HG03196 (cell line): Measurements from ENCODE around the gene ITPR1.
A peak's percentile ranks its signal among the peaks of the same experiment; 100 is the strongest.

Experiments
- ATAC-seq: cut with Tn5 transposase; IDR thresholded peaks from one replicate; pipeline ENCODE4 v1.9.1; 2021; ENCODE audit not compliant: unreplicated experiment

ITPR1 gene

GRCh38 chr3:4837374-4837930 lies 344.3 kb downstream of the ITPR1 start:
- no peak for ATAC-seq

- ATAC-seq = peak; percentile 68
These were observed 345.5 kb downstream of the ITPR1 start for GRCh38 chr3:4838621-4839022.

GRCh38 chr3:4839278-4839677 lies 346.1 kb downstream of the ITPR1 start:
- no peak for ATAC-seq

GRCh38 chr3:4841225-4841624 lies 348.1 kb downstream of the ITPR1 start:
- ATAC-seq = no peak

GRCh38 chr3:4841776-4842440 lies 348.8 kb downstream of the ITPR1 start:
- no peak for ATAC-seq

GRCh38 chr3:4843619-4844018 lies 350.5 kb downstream of the ITPR1 start:
- ATAC-seq = no peak

GRCh38 chr3:4845882-4846281 lies 352.7 kb downstream of the ITPR1 start:
- ATAC-seq = peak; percentile 87

GRCh38 chr3:4846543-4846942 lies 353.4 kb downstream of the ITPR1 start:
- ATAC-seq = no peak

- no peak for ATAC-seq
These were observed 355.2 kb downstream of the ITPR1 start for GRCh38 chr3:4848176-4848825.

- ATAC-seq = no peak
These were observed 356.0 kb downstream of the ITPR1 start for GRCh38 chr3:4849136-4849535.

GRCh38 chr3:4849739-4850138 lies 356.6 kb downstream of the ITPR1 start:
- no peak for ATAC-seq

GRCh38 chr3:4850211-4850927 lies 357.2 kb downstream of the ITPR1 start:
- peak; percentile 30 for ATAC-seq

- peak; percentile 45 for ATAC-seq
These were observed 357.7 kb downstream of the ITPR1 start for GRCh38 chr3:4850928-4851265.

- ATAC-seq = no peak
These were observed 359.9 kb downstream of the ITPR1 start for GRCh38 chr3:4852780-4853748.

GRCh38 chr3:4853749-4854140 lies 360.6 kb downstream of the ITPR1 start:
- ATAC-seq = no peak

- no peak for ATAC-seq
These were observed 362.5 kb downstream of the ITPR1 start for GRCh38 chr3:4855676-4856075.

- no peak for ATAC-seq
These were observed 363.0 kb downstream of the ITPR1 start for GRCh38 chr3:4856136-4856535.

- no peak for ATAC-seq
These were observed 363.4 kb downstream of the ITPR1 start for GRCh38 chr3:4856564-4856963.

- ATAC-seq = no peak
These were observed 363.8 kb downstream of the ITPR1 start for GRCh38 chr3:4856986-4857385.

- ATAC-seq = no peak
These were observed 366.6 kb downstream of the ITPR1 start for GRCh38 chr3:4859788-4860187.

- ATAC-seq = no peak
These were observed 369.8 kb downstream of the ITPR1 start for GRCh38 chr3:4862973-4863372.
